Activated naive CD8-positive, alpha-beta T cell treated with anti-CD3 and anti-CD28 coated beads, Interleukin-2, amount 50 U/mL, for 24 hours (primary cell): ENCODE data around the gene BSG.

ENCODE experiments used
- ATAC-seq: fragments of 150-1000 bp; cut with Tn5 transposase; one replicate; pipeline ENCODE4 v1.10.0; 2021
- DNase-seq: peaks from one replicate; pipeline ENCODE4 v3.0.0; 2021
- H3K27ac Mint-ChIP-seq: one replicate; pipeline ENCODE4 v1.8.0; 2021; ENCODE audit warnings: mild to moderate bottlenecking, mixed read lengths
- H3K27me3 Mint-ChIP-seq: one replicate; pipeline ENCODE4 v1.8.0; 2021; ENCODE audit warnings: mixed read lengths
- H3K36me3 Mint-ChIP-seq: one replicate; pipeline ENCODE4 v1.8.0; 2021; ENCODE audit warnings: low read depth, mixed read lengths
- H3K4me1 Mint-ChIP-seq: one replicate; pipeline ENCODE4 v1.8.0; 2021; ENCODE audit warnings: mixed read lengths
- H3K4me3 Mint-ChIP-seq: one replicate; pipeline ENCODE4 v1.8.0; 2021; ENCODE audit warnings: mild to moderate bottlenecking, moderate library complexity, mixed read lengths
- H3K9me3 Mint-ChIP-seq: one replicate; pipeline ENCODE4 v1.8.0; 2021; ENCODE audit warnings: mixed read lengths

BSG gene

GRCh38 chr19:585551-586110 is 13.2 kb downstream of the BSG start:
- Mint-ChIP-seq H3K27me3 (peaks cover 19% of the 10 kb centered on the region), H3K36me3 (peaks cover 6% of the 10 kb centered on the region), H3K9me3 (no peaks in the 10 kb centered on the region), H3K27ac (no peak overlapping the region), H3K4me1 (peaks cover 9% of the 10 kb centered on the region), H3K4me3 (no peak overlapping the region)
- DNase-seq, result no peak
- ATAC-seq, result no peak

DNA sequence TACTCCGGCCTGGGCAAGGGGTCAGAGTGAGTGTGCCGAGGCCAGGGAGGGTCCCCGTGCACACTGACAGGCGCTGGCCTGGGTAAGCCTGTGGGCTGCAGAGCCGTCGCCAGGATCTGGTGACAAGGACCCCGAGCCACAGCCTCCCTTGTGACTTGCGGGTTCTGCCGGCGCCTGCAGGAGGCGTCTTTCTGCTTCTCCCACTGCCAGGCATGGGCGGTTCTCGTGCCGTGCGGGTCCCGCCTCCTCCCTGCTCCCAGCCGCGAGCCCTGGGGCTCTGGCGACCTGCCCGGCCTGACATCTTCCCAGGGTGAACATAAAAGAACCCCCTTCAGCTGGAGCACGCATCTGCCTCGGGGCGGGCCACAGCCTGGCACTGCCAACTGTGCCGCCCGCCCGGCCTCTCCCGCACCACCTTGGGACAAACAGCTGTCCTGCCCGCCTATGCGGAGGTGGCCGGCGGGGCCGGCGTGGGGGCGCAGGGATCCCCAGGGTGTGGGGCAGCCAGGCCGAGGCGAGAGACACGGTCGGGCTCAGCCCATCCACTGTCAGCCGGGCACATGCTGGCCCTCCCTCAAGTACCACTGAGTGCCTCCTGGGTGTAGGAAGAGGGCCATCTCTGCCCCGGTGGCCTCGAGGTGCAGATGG is 15.8 kb downstream of the BSG start:
- DNase-seq (peak; percentile 76), ATAC-seq (peak; percentile 58)
- H3K36me3 Mint-ChIP-seq, result no peaks in the 10 kb centered on the region
- H3K27me3 Mint-ChIP-seq, result peaks cover 27% of the 10 kb centered on the region
- H3K4me1 Mint-ChIP-seq, result peaks cover 9% of the 10 kb centered on the region
- H3K9me3 Mint-ChIP-seq, result no peaks in the 10 kb centered on the region
- H3K27ac Mint-ChIP-seq, result no peak overlapping the region
- no peak overlapping the region for H3K4me3 Mint-ChIP-seq

DNA sequence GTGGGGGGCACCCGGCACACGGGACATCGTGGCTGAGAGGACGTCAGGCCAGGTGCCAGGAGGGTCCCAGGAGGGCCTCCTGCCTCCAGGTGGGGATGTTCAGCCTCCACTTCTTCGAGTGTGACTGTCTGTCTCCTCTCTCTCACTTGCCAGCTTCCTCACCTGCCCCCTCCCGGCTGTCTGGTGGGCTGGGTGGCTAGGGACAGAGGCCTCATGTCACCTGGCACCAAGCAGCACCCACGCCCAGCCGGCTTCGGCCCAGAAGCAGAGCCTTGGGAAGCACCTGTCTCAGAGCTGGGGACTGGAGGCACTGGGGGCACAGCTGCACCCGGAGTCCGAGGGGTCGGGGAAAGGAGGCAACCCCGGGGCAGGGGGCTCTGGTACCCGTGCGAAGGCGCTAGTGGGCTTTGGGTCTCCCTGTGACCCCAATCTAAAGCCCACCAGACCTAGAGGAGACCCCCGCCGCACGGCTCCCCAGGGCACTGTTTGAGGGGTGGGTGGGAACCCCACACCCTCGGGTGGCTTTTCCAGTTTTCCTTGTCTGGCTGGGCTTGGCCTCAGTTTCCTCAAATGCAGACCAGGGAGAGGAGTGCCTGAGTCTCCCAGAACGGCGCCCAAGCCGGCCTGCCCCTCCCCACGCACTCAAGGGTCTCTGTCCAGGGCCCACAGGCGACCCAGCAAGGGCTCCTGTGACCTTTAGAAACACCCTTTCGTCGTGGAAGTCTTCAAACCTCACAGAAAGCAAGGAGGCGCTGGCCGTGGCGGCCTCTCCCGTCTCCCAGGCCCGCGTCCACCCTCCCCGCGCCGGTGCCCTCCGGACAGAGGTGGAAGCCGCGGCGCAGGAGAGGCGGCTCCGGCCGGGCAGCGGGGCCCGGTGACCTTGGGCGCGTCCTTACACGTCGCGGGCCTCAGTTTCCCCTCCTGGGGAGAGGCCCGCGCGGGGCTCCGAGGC is 16.6 kb downstream of the BSG start:
- Mint-ChIP-seq H3K9me3 (no peaks in the 10 kb centered on the region), H3K36me3 (no peaks in the 10 kb centered on the region), H3K4me1 (peaks cover 4% of the 10 kb centered on the region), H3K27me3 (peaks cover 33% of the 10 kb centered on the region), H3K27ac (no peak overlapping the region), H3K4me3 (no peak overlapping the region)
- no peak for ATAC-seq
- no peak for DNase-seq

GRCh38 chr19:589693-590395 is 17.4 kb downstream of the BSG start, which contains the start of gene HCN2:
Gene HCN2, plus strand, starts transcription at chr19:589881. Its CDS starts 65 bp downstream, at chr19:589946.
- DNase-seq, result no peak
- ATAC-seq, result no peak
- Mint-ChIP-seq H3K27ac (no peak within 1 kb of the TSS), H3K36me3 (no peaks in the 10 kb centered on the region), H3K4me1 (peaks cover 3% of the 10 kb centered on the region), H3K9me3 (no peaks in the 10 kb centered on the region), H3K27me3 (peaks cover 33% of the 10 kb centered on the region), H3K4me3 (no peak within 1 kb of the TSS)

- ATAC-seq (peak; percentile 30), DNase-seq (no peak)
- no peak overlapping the region for H3K27ac Mint-ChIP-seq
- H3K36me3 Mint-ChIP-seq, result no peaks in the 10 kb centered on the region
- peaks cover 34% of the 10 kb centered on the region for H3K27me3 Mint-ChIP-seq
- no peaks in the 10 kb centered on the region for H3K9me3 Mint-ChIP-seq
- H3K4me3 Mint-ChIP-seq, result no peak overlapping the region
- peaks cover 3% of the 10 kb centered on the region for H3K4me1 Mint-ChIP-seq
Measured at GRCh38 chr19:590396-590745, 18.0 kb downstream of the BSG start.

GRCh38 chr19:590750-591098 is 18.3 kb downstream of the BSG start:
- DNase-seq (no peak), ATAC-seq (no peak)
- Mint-ChIP-seq H3K27me3 (peaks cover 34% of the 10 kb centered on the region), H3K27ac (no peak overlapping the region), H3K36me3 (no peaks in the 10 kb centered on the region), H3K9me3 (no peaks in the 10 kb centered on the region), H3K4me3 (no peak overlapping the region), H3K4me1 (peaks cover 3% of the 10 kb centered on the region)

DNA sequence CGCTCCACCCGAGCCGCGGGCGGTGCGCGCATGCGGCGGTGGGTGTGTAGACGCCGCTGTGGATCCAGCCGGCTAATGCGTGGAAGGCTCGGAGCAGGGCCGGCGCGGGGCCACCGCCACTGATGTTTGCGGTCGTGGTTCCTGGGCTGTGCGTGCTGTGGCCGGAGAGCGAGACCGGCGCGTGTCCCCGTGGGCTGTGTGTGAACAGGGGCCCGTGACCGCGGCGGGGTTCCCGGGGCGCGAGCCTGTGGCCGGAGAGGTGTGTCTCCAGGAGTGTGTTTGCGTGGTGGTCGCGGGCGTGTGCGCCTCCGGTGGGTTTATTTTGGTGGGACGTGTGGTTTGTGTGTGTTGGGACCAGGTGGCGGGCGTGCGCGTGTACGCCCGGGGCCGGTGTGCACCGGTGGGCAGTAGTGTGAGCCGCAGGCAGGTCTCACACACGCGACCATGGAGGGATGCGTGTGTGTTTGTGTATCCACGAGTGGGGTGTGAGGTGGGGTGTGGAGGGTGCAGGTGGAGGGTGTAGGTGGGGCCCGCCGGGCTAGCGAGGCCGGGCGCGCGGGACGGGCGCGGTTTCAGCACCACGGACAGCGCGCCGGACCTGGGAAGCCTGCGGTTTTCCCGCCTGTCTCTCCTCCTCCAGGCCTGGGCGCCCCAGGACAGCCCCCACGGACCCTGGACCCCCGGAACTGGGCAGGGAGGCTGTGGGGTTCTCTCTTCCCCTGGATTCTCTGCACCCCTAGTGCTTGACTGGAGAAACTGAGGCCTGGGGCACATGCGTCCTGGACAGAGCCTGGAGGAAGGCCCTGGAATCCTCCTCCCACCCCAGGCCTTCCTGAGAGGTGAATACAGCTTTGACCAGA is 18.9 kb downstream of the BSG start:
- no peak overlapping the region for H3K4me3 Mint-ChIP-seq
- H3K4me1 Mint-ChIP-seq, result peaks cover 3% of the 10 kb centered on the region
- no peaks in the 10 kb centered on the region for H3K9me3 Mint-ChIP-seq
- no peaks in the 10 kb centered on the region for H3K36me3 Mint-ChIP-seq
- no peak for ATAC-seq
- DNase-seq, result no peak
- H3K27me3 Mint-ChIP-seq, result peaks cover 29% of the 10 kb centered on the region
- H3K27ac Mint-ChIP-seq, result no peak overlapping the region

DNA sequence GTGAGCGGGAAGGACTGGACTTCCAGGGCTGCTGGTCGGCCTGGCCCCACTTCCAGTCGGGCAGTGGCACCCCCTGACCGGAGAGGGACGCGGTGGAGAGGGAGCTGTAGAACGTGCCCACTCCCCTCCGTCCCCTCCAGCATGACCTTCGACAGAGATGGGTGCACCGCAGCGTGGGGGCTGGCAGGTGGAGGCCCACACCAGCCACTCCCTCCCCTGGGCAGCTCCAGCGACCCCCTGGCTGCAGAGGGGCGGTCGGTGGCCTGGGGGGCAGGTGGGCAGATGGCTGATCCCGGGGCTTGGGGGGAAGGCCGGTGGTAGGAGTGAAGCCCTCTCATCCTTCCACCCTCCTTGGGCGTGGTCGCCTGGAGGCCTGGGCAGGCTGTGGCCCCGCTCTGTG is 19.7 kb downstream of the BSG start:
- no peak overlapping the region for H3K27ac Mint-ChIP-seq
- ATAC-seq (no peak), DNase-seq (no peak)
- peaks cover 26% of the 10 kb centered on the region for H3K27me3 Mint-ChIP-seq
- no peaks in the 10 kb centered on the region for H3K9me3 Mint-ChIP-seq
- H3K4me1 Mint-ChIP-seq, result peaks cover 3% of the 10 kb centered on the region
- no peak overlapping the region for H3K4me3 Mint-ChIP-seq
- no peaks in the 10 kb centered on the region for H3K36me3 Mint-ChIP-seq

DNA sequence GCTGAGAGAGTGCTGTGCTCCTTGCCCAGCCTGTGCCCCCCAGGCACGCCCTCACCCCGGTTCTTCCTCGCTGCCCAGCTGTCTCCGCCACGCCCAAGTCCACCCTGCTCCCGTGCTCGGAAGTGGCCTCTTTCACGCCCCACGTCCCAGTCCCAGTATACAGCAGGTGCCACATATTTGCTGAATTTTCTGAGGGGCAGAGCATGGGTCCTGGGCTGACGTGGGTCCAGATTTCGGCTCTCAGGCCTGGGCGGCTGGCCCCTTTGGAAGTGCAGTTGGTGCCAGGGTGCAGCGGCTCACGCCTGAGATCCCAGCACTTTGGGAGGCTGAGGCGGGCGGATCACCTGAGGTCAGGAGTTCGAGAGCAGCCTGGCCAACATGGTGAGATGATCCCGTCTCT is 20.7 kb downstream of the BSG start:
- H3K4me1 Mint-ChIP-seq, result peaks cover 2% of the 10 kb centered on the region
- ATAC-seq, result no peak
- H3K4me3 Mint-ChIP-seq, result no peak overlapping the region
- H3K9me3 Mint-ChIP-seq, result no peaks in the 10 kb centered on the region
- H3K27me3 Mint-ChIP-seq, result peaks cover 25% of the 10 kb centered on the region
- no peaks in the 10 kb centered on the region for H3K36me3 Mint-ChIP-seq
- H3K27ac Mint-ChIP-seq, result no peak overlapping the region
- no peak for DNase-seq

GRCh38 chr19:593505-593904 is 21.1 kb downstream of the BSG start:
- Mint-ChIP-seq H3K9me3 (no peaks in the 10 kb centered on the region), H3K36me3 (no peaks in the 10 kb centered on the region), H3K4me1 (peaks cover 2% of the 10 kb centered on the region), H3K27ac (no peak overlapping the region), H3K27me3 (peaks cover 23% of the 10 kb centered on the region), H3K4me3 (no peak overlapping the region)
- no peak for DNase-seq
- ATAC-seq, result no peak

DNA sequence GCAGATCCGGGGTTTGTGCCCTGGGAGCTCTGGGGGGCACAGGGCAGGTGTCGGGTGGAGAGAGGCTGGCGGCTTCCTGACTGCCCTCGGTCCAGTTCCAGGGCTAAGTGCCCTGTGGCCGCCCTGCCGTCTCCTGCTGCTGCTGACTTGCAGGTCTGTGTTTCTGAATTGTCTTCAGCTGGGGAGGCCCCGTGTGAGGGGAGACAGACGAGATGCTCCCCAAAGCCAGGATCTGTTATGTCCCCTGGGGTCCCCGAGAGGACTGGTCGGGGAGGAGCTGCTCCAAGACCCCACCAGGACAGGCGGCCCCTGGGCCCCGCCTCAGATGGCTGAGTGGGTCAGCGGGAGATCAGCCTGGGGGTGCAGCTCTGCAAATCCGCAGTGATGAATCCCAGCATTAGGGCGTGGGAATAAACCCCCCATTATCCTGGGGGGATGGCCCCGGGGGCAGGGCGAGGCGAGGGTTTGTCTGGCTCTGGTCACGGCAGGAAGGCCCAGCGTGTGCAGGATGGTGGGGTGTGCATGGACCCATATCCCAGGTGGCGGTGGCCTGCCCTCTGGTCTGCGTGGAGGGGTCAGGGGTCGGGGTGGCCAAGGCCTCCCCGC is 22.0 kb downstream of the BSG start:
- Mint-ChIP-seq H3K27ac (no peak overlapping the region), H3K4me1 (no peaks in the 10 kb centered on the region), H3K27me3 (peaks cover 15% of the 10 kb centered on the region), H3K9me3 (no peaks in the 10 kb centered on the region), H3K36me3 (no peaks in the 10 kb centered on the region), H3K4me3 (no peak overlapping the region)
- DNase-seq (no peak), ATAC-seq (no peak)

- no peak overlapping the region for H3K27ac Mint-ChIP-seq
- ATAC-seq (no peak), DNase-seq (no peak)
- no peaks in the 10 kb centered on the region for H3K4me1 Mint-ChIP-seq
- H3K9me3 Mint-ChIP-seq, result no peaks in the 10 kb centered on the region
- H3K4me3 Mint-ChIP-seq, result no peak overlapping the region
- peaks cover 15% of the 10 kb centered on the region for H3K27me3 Mint-ChIP-seq
- H3K36me3 Mint-ChIP-seq, result no peaks in the 10 kb centered on the region
Measured at GRCh38 chr19:595326-596262, 23.2 kb downstream of the BSG start.

DNA sequence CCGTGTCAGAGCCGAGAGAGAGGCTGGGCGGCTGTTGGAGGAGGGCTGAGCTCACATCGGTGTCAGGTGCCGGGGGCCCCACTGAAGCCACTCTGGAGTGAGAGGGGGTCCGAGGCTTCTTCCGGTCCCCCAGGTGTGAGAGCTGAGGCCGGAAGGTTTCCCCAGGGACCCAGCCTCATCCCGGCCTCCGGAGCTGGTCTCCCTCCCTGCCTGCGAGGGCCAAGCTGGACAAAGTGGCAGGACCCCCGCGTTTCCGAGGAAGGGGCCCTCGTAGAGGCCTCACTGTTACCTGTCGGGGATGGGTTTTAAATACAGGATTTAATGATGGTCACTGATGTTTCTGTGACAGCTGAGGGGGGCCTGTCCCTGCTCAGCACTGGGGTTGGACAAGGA is 23.9 kb downstream of the BSG start:
- Mint-ChIP-seq H3K27me3 (peaks cover 13% of the 10 kb centered on the region), H3K27ac (no peak overlapping the region), H3K36me3 (no peaks in the 10 kb centered on the region), H3K4me3 (no peak overlapping the region), H3K9me3 (no peaks in the 10 kb centered on the region), H3K4me1 (no peaks in the 10 kb centered on the region)
- ATAC-seq, result no peak
- DNase-seq, result no peak
